GM12874 (cell line): Measurements from ENCODE around the gene ABCC1.

Experiments used
- TF ChIP-seq, protein P1 (sequence below): IDR thresholded peaks from 2 replicates; pipeline ENCODE4 v1.5.1; 2011; ENCODE audit warnings: low read depth, mild to moderate bottlenecking, control low read depth, low read length, moderate library complexity; ENCODE audit not compliant: insufficient read depth

ABCC1 gene

DNA sequence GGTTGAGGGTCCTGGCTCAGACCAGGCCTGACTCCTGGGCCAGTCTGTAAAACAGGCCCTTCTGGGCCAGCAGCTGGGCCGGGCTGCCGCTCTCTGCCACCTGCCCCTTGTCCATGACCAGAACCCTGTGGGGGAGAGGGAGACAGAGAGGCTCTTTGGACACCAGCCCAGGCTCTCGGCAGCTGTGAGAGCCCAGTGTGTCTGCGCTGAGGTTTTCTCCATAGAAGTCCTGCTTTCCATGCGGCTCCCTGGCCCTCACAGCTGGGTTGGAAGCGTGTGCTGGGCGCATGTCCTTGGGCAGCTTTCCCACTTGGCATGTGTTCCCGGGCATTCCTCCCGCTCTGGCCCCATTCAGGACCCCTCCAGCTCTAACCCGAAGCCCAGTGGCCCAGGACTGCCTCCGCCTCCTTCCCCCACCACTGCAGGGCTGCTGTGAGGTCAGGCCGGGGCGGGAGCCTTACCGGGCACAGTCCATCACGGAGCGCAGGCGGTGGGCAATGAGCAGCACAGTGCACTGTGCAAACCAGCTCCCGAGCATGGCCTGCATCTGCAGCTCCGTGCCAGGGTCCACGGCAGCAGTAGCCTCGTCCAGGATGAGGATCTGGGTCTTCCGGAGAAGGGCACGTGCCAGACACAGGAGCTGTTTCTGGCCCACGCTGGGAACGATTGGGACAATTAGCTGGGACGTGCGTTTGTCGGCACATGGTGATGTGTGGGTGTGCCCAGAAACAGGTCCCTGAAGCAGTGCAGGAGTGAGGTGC lies 200.9 kb downstream of the ABCC1 start:
- TF ChIP-seq, protein P1, sequence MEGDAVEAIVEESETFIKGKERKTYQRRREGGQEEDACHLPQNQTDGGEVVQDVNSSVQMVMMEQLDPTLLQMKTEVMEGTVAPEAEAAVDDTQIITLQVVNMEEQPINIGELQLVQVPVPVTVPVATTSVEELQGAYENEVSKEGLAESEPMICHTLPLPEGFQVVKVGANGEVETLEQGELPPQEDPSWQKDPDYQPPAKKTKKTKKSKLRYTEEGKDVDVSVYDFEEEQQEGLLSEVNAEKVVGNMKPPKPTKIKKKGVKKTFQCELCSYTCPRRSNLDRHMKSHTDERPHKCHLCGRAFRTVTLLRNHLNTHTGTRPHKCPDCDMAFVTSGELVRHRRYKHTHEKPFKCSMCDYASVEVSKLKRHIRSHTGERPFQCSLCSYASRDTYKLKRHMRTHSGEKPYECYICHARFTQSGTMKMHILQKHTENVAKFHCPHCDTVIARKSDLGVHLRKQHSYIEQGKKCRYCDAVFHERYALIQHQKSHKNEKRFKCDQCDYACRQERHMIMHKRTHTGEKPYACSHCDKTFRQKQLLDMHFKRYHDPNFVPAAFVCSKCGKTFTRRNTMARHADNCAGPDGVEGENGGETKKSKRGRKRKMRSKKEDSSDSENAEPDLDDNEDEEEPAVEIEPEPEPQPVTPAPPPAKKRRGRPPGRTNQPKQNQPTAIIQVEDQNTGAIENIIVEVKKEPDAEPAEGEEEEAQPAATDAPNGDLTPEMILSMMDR: no peak

DNA sequence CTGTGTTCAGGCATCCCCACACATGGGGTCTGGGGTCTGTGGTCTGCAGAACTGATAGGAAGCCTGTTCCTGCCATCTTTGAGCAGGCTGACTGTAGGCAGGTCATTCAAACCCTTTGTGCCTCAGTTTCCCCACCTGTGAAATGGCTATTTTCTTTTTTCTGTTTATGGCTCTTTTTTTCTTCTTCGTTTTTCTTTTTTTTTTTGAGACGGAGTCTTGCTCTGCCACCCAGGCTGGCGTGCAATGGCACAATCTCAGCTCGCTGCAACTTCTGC lies 201.4 kb downstream of the ABCC1 start:
- TF ChIP-seq, protein P1: no peak

DNA sequence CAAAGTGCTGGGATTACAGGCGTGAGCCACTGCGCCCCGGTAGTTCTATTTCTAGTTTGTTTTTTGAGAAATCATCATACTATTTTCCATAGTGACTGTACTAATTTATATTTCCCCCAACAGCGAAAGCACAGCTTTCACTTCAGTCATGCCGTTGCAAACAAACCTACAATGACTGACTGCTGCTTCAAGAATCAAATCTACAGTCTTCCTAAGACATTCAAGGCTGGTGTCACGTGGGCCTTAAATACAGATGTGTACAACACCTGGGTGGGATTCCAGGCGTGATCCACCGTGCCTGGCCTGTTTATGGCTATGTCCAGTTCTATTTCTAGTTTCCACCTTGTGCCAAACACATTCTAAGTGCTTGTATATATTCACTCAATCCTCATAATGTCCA lies 201.9 kb downstream of the ABCC1 start:
- TF ChIP-seq, protein P1: no peak

DNA sequence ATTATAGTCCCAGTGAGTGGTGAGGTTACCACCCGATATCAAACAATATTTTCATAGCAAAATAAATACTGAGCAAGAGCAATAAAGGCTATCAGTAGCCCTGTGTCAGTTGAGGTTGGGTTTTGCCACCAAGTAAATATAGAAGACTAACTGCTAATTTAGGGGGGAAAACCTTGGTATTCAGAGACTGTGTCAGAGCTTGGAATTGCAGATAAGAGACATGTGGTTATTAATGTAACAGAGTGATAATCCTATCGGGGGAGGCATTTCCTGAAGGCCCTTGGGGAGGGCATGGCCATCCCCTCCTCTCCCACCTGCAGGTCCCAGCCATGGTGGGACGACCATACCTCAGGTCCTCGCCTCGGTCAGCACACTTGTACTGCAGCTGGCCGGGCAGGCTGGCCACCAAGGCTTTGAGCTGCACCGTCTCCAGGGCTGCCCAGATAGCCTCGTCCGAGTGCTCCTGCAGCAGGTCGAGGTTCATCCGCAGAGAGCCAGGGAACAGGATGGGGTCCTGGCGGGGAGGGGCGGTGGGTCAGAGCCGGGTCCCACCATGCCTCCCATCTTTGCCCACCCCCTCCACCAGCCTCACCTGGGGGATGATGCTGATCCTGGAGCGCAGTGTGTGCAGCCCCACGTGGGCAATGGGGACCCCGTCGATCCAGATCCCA lies 205.0 kb downstream of the ABCC1 start:
- TF ChIP-seq, protein P1: no peak

DNA sequence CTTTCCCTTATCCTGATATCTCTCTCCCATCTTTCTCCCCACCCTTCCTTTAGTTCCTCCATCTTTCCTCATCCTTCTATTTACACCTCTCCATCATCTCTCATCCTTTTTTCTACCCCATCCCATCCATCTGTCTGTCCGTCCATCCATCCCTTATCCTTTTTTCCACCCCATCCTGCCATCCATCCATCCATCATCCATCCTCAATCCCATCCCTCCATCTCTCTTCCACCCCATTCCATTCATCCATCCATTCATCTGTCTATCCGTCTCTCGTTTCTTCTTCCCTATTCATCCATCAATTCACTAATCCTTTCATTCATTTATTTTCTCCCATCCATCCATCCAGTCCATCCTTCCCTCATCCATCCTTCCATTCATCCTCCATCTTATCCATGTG lies 205.8 kb downstream of the ABCC1 start:
- TF ChIP-seq, protein P1: no peak

DNA sequence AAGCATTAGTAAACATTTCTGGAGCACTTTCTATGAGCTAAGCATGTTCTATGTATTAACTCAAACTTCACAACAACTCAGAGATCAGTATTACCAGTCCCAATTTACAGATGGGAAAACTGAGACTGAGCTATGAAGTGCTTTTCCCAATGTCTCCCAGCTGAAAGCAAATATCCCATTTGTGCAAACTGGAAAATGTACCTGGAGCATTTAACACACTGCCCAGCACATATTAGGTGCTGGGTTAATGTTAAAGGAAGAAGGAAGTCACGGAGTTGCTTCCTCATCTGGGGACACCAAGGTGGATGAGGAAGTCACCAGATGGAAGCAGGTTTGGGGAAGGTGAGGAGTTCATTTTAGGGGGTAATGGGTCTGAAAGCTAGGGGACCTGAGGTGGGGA lies 207.8 kb downstream of the ABCC1 start:
- TF ChIP-seq, protein P1: no peak

DNA sequence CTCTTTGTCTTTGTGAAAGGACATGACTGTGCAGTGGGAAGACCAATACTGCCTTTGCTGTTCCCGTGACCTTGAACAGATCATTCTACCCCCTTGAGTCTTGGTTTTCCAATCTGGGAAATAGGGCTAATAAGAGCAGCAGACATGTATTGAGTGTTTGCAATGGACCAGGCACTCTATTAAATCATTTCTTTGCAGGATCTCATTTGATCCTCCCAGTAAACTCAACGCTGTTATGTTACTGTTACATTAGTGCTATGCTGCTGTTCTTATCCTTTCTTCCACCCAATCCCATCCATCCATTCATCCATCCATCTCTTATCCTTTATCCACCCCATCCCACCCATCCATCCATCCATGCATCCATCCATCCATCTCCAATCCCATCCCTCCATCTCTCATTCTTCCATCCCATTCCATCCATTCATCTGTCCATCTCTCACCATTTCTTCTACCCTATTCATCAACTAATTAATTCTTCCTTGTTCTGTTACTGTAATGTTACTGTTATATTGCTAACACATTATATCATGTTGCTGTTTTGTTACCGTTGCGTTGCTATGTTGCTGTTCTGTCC lies 208.8 kb downstream of the ABCC1 start:
- TF ChIP-seq, protein P1: no peak
